ENCODE results near the gene PEX14. TPM values are rescaled to one million over a fixed set of nuclear protein-coding genes. Genes with fewer than 3 reads are reported as not detected.

Gene PEX14
- total and polyA plus RNA-seq, 10 of the 15 experiments (the other 5 are each of a cell fraction or from before 2014, with no cell fraction given): 1.4 to 23.2 (median 12.0) TPM

DNA sequence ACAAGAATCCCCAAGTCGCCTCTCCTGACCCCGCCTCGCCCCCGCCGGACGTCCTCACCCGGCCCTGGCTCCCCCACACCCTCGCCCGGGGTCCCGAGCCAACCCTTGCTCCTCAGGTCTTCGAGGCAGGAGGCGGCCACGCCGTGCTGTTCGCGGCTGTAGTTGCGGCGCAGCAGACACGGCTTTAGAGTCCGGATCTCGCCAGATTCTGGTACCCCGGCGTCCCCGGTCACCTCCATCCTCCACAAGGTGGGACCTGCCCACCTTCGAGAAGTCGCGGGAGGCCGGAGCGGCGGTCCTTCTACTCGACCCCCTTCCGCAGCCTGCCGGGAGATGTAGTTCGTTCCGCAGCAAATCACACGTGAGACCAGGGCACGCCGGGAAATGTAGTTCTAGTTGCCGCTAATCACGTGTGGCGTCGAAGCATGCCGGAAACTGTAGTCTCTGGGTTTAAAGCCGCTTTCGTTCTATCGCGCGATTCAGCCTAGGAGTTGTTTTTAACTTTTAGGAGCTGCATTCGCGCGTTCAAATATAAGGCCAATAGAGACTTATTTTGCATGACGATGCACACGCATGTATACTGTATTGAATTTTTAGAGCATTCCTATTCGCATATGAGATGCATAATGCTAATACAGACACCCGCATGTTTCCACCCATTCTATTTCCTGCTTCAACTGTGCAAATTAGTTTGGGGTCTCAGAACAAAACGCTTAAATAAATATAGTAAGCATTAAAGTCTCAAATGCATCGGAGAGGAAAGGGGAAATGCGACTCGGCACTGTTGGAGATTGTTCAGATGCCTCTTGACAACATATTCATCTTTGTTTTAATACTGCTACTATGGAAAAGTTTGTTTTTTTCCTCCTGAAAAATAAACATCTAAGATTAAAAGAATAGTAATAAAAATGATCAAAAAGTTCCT is 2.3 kb upstream of the PEX14 start, which contains the start of gene DFFA (continued):
- TF ChIP-seq, protein P1, sequence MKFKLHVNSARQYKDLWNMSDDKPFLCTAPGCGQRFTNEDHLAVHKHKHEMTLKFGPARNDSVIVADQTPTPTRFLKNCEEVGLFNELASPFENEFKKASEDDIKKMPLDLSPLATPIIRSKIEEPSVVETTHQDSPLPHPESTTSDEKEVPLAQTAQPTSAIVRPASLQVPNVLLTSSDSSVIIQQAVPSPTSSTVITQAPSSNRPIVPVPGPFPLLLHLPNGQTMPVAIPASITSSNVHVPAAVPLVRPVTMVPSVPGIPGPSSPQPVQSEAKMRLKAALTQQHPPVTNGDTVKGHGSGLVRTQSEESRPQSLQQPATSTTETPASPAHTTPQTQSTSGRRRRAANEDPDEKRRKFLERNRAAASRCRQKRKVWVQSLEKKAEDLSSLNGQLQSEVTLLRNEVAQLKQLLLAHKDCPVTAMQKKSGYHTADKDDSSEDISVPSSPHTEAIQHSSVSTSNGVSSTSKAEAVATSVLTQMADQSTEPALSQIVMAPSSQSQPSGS (IDR thresholded peaks at IDR 0.05; ENCODE audit: low read length): no peak
- TF ChIP-seq, protein P2, sequence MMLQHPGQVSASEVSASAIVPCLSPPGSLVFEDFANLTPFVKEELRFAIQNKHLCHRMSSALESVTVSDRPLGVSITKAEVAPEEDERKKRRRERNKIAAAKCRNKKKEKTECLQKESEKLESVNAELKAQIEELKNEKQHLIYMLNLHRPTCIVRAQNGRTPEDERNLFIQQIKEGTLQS (IDR thresholded peaks at IDR 0.05; ENCODE audit: borderline replicate concordance, extremely low read depth, low read depth, low read length): peak; percentile 98
- TF ChIP-seq CHD2 (IDR thresholded peaks at IDR 0.05; ENCODE audit: borderline replicate concordance, low read depth, low read length) (peak; percentile 98), NR2F1 (conservative IDR thresholded peaks at IDR 0.05) (peak; percentile 78), SMARCA5 (IDR thresholded peaks at IDR 0.05) (no peak), NRF1 (conservative IDR thresholded peaks at IDR 0.05; ENCODE audit: low read depth, low read length) (no peak), YY1 (IDR thresholded peaks at IDR 0.05; ENCODE audit: low read depth, low read length) (peak; percentile 89), IKZF1 (conservative IDR thresholded peaks at IDR 0.05) (peak; percentile 100), BRCA1 (IDR thresholded peaks at IDR 0.05; ENCODE audit: low read depth, low read length) (peak; percentile 64), NFIC (IDR thresholded peaks at IDR 0.05; ENCODE audit: low read depth, low read length) (0 out of 2 replicates have a peak, but pooled peaks have one; percentile 15), RELA (IDR thresholded peaks at IDR 0.05; ENCODE audit: borderline replicate concordance, partially characterized antibody) (peak; percentile 72), PAX5 (IDR thresholded peaks at IDR 0.05; ENCODE audit: borderline replicate concordance, low read depth, low read length) (peak; percentile 77; the same call in 1 of the 2 replicates), EGR1 (IDR thresholded peaks at IDR 0.05; ENCODE audit: borderline replicate concordance in 1 of 2, low read depth in 2 of 2, low read length in 2 of 2) (no peak), KAT2A (conservative IDR thresholded peaks at IDR 0.05; ENCODE audit: control insufficient read depth, low read depth, low read length) (no peak)
- TF ChIP-seq, protein P3, sequence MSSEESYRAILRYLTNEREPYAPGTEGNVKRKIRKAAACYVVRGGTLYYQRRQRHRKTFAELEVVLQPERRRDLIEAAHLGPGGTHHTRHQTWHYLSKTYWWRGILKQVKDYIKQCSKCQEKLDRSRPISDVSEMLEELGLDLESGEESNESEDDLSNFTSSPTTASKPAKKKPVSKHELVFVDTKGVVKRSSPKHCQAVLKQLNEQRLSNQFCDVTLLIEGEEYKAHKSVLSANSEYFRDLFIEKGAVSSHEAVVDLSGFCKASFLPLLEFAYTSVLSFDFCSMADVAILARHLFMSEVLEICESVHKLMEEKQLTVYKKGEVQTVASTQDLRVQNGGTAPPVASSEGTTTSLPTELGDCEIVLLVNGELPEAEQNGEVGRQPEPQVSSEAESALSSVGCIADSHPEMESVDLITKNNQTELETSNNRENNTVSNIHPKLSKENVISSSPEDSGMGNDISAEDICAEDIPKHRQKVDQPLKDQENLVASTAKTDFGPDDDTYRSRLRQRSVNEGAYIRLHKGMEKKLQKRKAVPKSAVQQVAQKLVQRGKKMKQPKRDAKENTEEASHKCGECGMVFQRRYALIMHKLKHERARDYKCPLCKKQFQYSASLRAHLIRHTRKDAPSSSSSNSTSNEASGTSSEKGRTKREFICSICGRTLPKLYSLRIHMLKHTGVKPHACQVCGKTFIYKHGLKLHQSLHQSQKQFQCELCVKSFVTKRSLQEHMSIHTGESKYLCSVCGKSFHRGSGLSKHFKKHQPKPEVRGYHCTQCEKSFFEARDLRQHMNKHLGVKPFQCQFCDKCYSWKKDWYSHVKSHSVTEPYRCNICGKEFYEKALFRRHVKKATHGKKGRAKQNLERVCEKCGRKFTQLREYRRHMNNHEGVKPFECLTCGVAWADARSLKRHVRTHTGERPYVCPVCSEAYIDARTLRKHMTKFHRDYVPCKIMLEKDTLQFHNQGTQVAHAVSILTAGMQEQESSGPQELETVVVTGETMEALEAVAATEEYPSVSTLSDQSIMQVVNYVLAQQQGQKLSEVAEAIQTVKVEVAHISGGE (CRISPR knock-in tag; IDR thresholded peaks at IDR 0.05): peak; percentile 29; the same call in 1 of the 2 replicates
- TF ChIP-seq, protein P4, sequence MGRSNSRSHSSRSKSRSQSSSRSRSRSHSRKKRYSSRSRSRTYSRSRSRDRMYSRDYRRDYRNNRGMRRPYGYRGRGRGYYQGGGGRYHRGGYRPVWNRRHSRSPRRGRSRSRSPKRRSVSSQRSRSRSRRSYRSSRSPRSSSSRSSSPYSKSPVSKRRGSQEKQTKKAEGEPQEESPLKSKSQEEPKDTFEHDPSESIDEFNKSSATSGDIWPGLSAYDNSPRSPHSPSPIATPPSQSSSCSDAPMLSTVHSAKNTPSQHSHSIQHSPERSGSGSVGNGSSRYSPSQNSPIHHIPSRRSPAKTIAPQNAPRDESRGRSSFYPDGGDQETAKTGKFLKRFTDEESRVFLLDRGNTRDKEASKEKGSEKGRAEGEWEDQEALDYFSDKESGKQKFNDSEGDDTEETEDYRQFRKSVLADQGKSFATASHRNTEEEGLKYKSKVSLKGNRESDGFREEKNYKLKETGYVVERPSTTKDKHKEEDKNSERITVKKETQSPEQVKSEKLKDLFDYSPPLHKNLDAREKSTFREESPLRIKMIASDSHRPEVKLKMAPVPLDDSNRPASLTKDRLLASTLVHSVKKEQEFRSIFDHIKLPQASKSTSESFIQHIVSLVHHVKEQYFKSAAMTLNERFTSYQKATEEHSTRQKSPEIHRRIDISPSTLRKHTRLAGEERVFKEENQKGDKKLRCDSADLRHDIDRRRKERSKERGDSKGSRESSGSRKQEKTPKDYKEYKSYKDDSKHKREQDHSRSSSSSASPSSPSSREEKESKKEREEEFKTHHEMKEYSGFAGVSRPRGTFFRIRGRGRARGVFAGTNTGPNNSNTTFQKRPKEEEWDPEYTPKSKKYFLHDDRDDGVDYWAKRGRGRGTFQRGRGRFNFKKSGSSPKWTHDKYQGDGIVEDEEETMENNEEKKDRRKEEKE (IDR thresholded peaks at IDR 0.05): no peak
- TF ChIP-seq, protein P5, sequence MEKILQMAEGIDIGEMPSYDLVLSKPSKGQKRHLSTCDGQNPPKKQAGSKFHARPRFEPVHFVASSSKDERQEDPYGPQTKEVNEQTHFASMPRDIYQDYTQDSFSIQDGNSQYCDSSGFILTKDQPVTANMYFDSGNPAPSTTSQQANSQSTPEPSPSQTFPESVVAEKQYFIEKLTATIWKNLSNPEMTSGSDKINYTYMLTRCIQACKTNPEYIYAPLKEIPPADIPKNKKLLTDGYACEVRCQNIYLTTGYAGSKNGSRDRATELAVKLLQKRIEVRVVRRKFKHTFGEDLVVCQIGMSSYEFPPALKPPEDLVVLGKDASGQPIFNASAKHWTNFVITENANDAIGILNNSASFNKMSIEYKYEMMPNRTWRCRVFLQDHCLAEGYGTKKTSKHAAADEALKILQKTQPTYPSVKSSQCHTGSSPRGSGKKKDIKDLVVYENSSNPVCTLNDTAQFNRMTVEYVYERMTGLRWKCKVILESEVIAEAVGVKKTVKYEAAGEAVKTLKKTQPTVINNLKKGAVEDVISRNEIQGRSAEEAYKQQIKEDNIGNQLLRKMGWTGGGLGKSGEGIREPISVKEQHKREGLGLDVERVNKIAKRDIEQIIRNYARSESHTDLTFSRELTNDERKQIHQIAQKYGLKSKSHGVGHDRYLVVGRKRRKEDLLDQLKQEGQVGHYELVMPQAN (conservative IDR thresholded peaks at IDR 0.05): peak; percentile 67
